HG03460 (cell line): ENCODE results near the gene SHLD2.
"Not testable (repeated sequence)": the region's sequence is repeated elsewhere in the genome, so short reads cannot be mapped to it uniquely, and the experiment has no call there.

Source experiments
- ATAC-seq: cut with Tn5 transposase; IDR thresholded peaks from one replicate; pipeline ENCODE4 v1.9.1; 2021; ENCODE audit not compliant: unreplicated experiment

The SHLD2 gene

GRCh38 chr10:87210309-87210708, 115.3 kb downstream of the SHLD2 start:
- not testable (repeated sequence) for ATAC-seq

- not testable (repeated sequence) for ATAC-seq
Observed at GRCh38 chr10:87211848-87212247, 116.8 kb downstream of the SHLD2 start.

GRCh38 chr10:87213150-87213765, 118.3 kb downstream of the SHLD2 start:
- ATAC-seq = not testable (repeated sequence)

GRCh38 chr10:87213806-87214205, 118.8 kb downstream of the SHLD2 start:
- ATAC-seq = not testable (repeated sequence)

GRCh38 chr10:87216120-87216519, 121.1 kb downstream of the SHLD2 start:
- not testable (repeated sequence) for ATAC-seq

- ATAC-seq = not testable (repeated sequence)
Observed at GRCh38 chr10:87219370-87219769, 124.4 kb downstream of the SHLD2 start.

GRCh38 chr10:87222789-87223188, 127.8 kb downstream of the SHLD2 start:
- not testable (repeated sequence) for ATAC-seq

GRCh38 chr10:87225148-87225547, 130.1 kb downstream of the SHLD2 start, which contains the start of gene NUTM2A:
Gene NUTM2A, plus strand, starts transcription at chr10:87225448. Its CDS starts 383 bp downstream, at chr10:87225831.
- not testable (repeated sequence) for ATAC-seq

- not testable (repeated sequence) for ATAC-seq
Observed at GRCh38 chr10:87228247-87228646, 133.2 kb downstream of the SHLD2 start.

- not testable (repeated sequence) for ATAC-seq
Observed at GRCh38 chr10:87229211-87229610, 134.2 kb downstream of the SHLD2 start.

- not testable (repeated sequence) for ATAC-seq
Observed at GRCh38 chr10:87234854-87235253, 139.8 kb downstream of the SHLD2 start.

- not testable (repeated sequence) for ATAC-seq
Observed at GRCh38 chr10:87237244-87237643, 142.2 kb downstream of the SHLD2 start.

GRCh38 chr10:87239346-87239808, 144.4 kb downstream of the SHLD2 start:
- ATAC-seq = not testable (repeated sequence)
